Hippocampal formation (tissue), 2 donors: ENCODE measurements around the gene SHISAL1.

Experiments used
- DNase-seq, 2 donors: peaks; one replicate each; lab custom pipeline; 2025; lab: John Stamatoyannopoulos, UW

SHISAL1 gene

DNA sequence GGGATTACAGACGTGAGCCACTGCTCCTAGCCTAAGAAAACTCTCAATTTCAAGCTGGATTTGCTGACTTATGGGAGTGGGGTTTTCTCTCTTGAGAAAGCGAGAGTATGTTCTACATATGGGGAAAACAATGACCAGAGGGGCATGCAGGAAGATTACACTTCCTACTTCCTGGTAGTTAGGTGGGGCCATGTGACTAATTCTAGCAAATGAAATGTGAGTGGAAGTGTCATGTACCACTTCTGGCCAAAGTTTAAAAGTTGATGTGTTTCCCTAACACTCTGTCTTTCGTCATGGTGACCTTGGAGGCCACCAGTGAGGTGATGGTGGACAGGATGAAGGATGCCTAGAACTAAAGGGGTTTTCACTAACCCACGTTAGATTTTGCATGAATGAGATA lies 81.5 kb downstream of the SHISAL1 start:
- no peak for DNase-seq

DNA sequence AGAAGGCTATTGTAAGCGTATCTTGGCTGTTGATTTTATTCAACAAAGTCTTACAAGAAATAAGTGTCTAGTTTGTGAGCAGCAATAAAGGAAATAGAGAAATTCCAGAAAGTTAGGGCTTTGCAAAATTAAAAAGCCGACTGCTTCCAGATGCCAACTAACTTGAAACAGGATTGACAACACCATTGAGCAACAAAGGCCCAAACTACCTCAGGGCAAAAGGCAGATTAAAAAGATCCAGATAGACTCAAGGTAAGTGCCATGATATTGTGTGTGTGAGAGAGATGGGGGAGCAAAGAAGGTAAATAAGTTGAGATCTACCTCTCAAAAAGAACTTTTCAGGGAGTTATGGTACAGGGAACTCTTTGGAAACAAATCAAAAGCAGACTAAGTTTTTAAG lies 82.9 kb downstream of the SHISAL1 start:
- no peak for DNase-seq

DNA sequence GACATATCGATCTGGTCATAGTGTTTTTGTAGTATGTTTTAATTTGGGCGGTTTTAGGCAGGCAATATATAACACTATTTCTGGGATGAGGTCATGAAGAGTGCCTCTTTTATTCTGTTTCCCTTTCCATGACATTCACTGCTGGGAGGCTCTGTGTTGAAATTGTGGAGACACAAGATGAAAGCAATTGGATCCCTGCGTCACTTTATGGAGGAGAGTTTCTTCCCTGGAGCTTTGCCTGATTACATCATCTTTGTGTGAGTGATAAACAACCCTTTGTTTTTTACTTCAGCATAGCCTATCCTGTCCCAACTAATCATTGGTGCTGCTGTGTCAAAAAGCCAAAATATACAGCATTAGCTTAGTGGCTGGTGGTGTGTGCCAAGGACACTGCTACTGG lies 83.4 kb downstream of the SHISAL1 start:
- no peak for DNase-seq

DNA sequence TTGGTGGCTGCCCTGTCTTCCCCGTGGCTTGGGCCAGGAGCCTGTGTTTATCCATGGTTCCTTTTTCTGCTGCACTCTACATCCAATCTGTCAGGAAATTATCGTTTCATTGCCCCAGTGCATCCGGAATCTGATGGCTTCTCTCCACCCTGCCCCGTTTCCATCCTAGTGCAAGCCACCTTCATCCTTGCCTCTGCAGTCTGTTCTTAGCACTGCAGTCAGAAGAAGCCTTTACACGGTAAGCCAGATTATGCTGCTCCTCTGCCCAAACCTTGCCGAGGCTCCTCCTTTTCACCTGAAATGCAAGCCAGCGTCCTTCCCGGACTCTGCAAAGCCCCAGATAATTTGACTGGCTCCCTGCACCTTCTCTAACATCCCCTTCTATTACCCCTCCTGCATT lies 86.9 kb downstream of the SHISAL1 start:
- DNase-seq = no peak

DNA sequence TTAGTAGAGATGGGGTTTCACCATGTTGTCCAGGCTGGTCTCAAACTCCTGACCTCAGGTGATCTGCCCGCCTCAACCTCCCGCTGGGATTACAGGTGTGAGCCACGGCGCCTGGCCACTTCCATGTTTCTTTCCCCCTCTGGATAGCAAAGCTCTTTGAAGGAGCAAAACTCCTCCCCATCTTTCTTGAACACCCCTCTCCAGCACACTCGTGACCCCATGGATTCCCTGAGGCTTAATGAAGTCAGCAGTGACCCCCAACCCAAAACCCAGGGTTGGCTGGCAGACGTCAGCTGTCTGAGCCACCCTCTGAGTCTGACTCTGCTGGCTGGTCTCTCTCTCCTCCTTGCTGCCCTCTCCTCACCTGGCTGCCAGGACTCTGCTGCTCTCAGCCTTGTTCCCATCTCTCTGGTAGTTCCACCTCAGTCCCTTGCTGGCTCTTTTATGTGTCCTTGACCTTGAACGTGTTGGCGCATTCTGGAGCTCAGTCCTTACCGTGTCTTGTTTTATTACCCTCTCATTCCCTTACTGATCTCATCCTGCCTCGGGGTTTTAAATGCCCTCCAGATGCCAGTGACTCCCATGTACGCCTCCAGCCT lies 87.6 kb downstream of the SHISAL1 start:
- no peak for DNase-seq

DNA sequence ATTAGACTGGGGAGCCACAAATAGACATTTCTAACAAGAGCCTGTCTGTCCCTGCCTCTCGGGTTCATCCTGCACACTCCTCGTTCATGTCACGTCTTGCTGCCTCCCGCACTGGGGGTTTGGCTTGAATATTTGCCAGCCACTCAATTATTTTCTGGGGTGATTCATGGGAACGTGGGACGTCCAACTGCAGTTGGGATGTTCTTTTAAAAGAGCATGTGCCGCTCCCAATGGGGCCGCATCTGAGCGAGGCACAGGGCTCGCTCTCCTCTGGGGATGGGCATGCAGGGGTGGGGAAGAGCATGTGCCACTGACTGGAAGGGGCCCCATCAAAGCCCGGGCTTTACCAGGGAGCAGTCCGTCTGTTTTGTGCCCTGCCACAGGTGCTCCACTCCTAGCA lies 88.6 kb downstream of the SHISAL1 start:
- DNase-seq = no peak

DNA sequence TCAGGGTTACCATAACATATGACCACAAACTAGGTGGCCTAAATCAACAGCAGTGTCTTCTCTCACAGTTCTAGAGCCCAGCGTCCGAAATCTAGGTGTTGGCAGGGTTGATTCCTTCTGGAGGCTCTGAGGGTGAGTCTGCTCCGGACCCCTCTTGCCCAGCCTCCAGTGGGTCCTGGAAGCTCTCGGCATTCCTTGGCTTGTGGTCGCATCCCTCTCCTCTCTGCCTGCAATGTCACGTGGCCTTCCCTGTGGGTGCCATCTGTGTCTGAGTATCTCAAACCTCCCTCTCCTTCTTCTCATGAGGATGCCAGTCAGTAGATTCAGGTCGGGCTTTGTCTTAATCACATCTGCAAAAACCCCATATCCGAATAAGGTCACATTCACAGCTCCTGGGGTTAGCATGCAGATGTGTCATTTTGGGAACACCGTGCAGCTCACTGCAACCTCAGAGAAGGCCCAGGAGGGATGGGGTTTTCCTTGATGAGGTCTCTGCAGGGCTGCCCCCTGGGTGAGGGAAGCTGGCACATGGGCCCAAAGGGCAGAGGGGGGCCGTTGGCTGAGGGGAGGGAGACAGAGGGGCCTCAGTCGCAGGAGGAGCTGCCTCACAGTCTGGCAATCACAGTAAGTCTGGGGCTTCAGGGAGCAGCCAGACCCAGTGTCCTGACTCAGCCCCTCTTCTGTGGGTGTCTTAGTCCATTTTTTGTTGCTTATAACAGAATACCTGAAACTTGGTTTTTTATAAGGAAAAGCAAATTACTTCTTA lies 90.9 kb downstream of the SHISAL1 start:
- no peak for DNase-seq

DNA sequence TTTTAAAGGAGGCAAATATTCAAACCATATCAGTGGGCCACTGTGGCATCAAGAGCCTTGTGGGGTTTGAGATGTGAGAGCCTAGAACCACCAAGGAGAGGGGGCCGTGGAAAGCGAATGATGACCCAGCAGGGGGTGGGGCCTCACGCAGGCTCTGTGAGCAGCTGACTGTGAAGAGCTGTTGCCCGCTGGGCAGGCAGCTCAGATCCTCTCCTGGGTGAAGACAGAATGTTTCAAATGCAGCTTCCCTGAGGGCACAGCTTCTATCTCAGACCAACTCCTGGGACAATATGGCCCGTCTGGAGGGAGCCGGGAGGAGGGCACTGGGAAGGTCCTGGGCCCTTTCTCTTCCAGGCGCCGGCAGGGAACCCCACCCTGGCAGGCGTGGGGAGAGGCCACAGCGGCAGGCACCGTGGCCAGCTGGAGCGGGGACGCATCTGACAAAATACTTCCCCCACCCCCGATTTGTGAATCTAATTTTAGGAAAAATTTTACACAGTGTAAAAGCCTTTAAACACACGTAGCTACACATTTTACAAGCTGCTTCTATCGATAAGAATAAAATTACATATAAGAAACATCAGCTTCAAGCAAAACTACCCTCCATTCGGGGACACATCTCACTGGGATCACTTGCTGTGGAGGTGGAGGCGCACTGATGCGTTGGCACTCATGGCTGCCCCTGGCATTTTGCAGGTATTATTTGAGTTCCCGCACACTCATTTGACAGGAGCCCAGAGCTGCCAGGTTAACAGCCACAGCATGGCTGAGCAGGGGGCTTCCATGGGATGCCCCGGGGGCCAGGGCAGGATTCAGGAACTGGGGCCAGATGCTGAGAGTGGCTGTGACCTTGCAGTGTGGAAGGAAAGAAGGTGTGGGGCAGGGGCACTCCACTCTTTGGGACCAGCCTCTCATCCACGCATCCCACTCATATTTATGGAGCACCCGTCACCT lies 91.7 kb downstream of the SHISAL1 start:
- no peak for DNase-seq

DNA sequence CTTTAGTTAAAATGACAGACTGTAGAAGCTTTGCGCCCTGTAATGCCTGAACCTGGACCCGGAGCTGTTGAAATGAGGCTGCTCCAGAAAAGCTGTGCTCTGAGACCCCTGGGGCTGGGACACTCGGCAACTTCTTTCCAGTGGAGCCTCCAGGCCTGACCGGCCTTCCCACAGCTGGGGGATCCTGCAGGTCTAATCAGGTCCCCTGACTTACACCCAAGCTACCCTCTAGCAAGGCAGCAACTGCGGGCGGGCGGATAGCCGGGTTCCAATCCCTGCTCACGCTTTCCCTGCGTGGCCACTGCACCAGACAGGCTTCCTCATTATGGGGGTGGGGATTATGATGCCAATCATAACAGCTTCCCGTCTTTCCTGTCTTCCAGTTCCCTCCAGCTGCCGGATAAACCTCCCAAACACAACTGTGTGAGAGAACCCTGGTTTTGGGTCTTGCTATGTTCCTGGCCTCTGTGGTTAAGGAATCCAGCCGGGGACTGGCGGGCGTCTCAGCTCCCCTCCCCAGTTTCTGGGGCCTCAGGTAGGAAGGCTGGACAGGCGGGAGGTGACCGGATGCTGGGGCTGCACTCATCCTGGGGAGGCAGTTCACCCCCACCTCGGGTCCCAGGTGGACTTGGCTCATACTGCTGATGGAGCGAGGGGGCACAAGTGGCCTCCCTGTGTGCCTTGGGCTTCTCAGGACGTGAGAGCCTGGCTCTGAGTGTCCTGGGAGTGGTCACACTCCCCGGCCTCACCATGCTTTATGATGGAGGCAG lies 93.5 kb downstream of the SHISAL1 start:
- DNase-seq = no peak

DNA sequence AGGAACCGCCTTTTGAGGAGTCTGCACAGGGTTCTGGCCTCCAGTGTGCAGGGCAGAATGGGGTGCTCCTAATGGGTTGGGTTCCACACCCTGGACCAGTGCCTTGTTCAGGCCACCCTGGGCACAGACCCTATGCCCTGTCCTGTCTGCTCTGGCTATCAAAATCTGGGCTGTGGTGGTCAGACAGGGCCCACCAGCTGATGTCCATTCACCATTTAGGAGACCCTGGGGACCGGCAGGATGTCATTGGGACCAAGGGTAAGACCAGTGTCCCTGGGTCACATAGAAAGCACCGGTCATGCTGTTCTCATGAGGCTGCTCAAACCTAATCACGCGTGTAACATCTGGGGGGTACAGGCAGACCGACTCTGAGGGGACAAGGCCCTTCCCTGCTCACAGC lies 94.7 kb downstream of the SHISAL1 start:
- no peak for DNase-seq

DNA sequence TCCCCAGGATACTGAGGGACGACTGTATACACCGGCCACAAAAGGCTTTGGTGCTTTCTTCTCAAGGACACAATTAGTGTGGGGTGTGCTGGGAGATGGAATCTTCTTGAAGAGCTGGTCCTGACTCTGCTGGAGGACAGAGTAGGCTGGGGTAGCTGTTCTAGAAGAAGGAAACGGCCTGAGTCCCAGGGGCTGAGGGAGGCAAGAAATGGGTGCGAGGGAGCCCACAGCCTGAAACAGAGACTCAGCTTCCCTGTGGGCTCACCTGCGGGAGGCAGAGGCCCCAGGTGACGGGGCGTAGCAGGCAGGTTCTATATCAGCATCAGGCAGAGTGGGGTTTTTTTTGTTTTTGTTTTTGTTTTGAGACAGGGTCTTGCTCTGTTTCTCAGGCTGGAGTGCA lies 95.4 kb downstream of the SHISAL1 start:
- no peak for DNase-seq

DNA sequence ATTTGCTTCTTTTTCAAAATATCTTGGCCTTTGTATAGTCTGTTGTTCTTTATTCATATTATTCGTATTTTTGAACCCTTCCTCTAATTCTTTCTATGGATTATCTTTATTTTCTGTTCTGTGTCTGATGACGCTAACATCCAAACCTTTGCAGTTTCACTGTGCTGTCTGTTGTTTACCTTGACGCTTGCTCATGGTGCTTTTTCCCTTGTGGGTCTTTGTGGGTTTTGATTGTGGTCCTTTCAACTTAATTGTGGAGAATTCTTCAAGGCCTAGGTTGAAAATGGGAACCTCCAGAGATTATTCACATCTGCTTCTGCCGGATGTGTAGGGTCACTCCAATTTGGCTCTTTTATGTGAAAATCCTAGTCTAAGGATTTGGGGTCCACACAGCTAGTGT lies 97.5 kb downstream of the SHISAL1 start:
- DNase-seq = no peak

DNA sequence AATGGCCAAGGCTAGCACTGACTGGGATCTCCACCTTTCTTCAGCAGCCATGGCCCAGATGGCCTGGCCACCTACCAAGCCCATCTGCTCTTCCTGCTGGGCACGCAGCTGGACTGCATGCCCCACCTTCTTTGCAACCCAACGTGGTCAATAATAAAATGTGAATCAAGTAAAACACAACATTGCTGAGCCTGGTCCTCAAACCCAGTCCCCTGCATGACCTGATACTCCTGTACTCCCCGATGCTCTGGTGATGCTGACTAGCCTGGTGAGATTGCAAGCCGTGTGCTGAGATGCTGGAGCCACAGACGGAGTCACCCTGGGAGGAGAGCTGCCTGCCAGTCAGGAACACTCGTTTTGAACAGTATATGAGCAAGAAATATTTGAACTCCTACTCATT lies 98.0 kb downstream of the SHISAL1 start:
- no peak for DNase-seq

DNA sequence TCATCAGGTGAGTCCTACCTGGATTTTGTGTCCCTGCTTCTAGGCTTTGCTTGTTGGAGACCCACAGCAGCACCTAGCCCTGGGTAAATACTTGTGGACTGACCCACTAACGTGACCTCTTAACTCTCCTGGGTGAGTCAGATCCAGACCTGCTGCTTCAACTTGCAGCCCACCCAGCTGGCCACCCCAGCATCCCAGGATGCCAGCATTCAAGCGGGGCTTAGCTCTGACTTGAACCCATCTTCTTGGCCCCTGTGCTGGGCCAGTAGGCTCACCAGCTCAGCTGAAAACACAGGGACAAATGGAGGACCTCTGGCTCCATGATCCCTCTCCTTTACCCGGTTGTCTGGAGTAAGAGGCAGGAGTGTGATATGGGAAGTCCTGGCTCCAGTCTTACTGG lies 98.6 kb downstream of the SHISAL1 start:
- DNase-seq = no peak

DNA sequence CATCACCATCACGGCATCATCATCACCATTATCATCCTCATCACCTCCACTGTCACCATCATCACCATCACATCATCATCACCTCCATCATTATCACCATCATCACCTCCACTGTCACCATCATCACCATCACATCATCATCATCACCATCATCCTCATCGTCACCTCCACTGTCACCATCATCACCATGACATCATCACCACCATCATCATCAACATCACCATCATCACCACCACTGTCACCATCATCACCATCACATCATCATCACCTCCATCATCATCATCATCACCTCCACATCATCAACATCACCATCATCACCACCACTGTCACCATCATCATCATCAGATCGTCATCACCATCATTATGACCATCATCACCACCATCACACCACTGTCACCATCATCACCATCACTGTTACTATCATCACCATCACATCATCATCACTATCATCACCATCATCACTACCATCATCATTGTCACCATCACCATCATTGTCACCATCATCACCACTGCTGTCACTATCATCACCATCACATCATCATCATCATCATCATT lies 99.2 kb downstream of the SHISAL1 start:
- DNase-seq = no peak

DNA sequence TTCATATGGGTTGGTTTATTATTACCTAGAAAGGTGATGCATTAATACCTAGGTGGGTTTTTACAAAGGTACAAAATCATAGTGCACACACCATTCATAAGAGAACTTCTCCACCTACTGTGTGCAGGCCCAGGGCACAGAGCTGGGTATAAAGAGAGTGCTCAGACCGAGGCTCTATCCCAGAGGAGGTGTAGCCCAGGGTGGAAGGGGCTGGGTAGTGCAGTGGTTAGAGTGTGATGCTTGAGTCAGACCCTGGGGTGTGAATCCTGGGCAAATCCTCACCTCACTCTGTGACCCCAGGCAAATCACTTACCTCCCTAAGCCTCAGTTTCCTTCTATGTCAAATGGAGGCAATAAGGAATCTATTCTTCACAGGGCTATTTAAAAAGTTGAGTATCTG lies 99.8 kb downstream of the SHISAL1 start:
- no peak for DNase-seq

DNA sequence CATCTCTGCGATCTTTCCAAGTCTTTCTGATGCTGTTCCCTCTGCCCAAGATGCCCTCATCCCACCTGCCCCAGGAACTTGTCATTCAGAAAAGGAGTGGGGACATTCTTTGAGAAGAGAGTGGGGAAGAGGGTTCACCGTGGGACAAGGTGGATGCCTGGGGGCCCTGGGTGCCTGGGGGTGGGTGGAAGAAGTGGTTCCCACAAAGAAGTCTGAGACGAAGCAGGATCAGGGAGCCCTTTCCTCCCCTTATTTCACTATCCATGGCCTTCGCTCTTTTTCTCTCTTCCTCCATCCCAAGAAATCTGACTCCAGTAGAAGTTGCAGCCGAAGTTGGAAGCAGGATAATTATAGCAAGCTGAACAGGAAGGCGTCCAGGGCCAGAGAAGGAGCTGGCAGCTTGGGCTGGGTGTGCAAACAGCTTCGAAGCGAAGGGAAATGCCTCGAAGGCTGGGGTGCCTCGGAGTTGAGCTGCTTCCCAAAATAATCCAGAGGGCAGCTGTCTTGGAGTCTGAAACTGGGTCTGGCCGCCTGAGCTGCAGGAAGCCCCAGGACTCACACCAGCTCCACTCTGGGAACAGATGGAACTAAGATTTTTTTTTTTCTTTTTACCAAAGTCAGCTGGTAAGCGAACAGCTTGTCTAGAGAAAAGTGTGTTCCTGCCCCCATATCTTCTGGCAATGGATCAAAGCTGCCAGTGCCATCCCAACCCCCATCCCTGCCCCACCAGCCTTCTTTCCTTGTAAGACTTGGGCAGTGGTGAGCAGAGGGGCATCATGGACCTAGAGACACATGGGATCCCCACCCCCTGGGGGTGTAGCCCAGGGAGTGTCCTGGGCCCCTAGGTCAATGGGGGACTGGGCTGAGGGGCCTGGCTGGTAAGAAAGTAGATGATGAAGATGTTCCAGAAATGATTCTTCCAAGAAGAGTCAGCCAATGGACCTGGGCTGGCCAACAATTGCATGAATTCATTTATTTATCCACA lies 100.5 kb downstream of the SHISAL1 start:
- DNase-seq = peak in 1 of 2 donors; percentile 34

DNA sequence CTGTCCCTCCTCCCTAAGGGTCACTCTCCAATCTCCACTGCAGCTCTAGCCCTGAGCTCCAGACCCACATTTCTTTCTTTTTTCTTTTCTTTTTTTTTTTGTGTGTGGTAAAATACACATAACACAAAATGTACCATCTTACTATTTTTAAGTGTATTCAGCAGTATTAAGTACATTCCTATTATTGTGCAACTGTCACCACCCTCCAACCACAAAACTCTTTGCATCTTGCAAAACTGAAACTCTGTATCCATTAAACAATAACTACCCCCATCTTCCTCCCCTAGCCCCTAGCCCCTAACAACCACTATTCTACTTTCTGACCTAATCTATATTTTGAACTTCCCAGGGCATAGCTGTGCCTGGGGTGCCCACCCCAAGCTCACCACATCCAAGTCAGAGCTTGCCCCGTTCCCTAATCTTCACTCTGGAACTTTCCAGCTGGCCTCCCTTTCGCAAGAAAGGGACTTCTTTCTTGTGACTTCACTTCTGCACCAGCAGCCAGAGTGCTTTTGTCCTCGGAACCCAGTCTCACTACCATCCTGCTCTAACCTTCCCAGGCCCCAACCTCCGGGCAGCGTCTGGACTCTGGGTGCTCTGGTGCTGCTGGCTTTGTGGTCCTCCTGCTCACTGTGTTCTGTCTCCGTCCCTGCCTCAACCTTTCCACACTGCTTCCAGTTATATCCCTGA lies 101.3 kb downstream of the SHISAL1 start:
- no peak for DNase-seq

DNA sequence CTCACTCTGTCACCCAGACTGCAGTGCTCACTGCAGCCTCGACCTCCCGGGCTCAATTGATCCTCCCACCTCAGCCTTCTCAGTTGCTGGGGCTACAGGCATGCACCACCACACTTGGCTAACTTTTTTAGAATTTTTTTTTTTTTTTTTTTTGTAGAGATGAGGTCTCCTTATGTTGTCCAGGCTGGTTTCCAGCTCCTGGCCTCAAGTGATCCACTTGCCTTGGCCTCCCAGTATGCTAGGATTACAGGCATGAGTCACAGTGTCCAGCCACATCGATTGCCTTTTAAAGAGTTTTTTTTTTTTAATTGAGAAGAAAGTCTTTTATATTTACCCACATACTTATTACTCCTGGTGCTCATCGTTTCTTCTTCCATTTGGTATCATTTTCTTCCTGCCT lies 102.0 kb downstream of the SHISAL1 start:
- DNase-seq = no peak

DNA sequence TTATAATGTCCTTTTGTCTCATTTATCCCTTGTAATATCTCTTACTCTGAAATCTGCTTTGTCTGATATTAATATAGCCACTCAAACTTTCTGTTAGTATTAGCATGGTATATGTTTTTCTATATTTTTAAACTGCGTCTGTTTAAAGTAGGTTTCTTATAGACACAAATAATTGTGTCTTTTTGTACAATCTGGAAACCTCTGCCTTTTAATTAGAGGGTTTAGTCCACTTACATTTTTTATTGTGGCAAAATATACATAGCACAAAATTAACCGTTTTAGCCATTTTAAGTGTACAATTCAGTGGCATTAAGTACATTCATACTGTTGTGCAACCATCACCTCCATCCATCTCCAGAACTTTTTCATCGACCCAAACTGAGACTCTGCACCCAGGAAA lies 103.4 kb downstream of the SHISAL1 start:
- no peak for DNase-seq
